HG02938 (cell line): ENCODE measurements around the gene TBCD.
A peak's percentile ranks its signal among the peaks of the same experiment; 100 is the strongest.

Experiments
- ATAC-seq: cut with Tn5 transposase; IDR thresholded peaks from one replicate; pipeline ENCODE4 v1.9.1; 2021; ENCODE audit warnings: mild to moderate bottlenecking, moderate library complexity; ENCODE audit not compliant: unreplicated experiment

The TBCD gene

DNA sequence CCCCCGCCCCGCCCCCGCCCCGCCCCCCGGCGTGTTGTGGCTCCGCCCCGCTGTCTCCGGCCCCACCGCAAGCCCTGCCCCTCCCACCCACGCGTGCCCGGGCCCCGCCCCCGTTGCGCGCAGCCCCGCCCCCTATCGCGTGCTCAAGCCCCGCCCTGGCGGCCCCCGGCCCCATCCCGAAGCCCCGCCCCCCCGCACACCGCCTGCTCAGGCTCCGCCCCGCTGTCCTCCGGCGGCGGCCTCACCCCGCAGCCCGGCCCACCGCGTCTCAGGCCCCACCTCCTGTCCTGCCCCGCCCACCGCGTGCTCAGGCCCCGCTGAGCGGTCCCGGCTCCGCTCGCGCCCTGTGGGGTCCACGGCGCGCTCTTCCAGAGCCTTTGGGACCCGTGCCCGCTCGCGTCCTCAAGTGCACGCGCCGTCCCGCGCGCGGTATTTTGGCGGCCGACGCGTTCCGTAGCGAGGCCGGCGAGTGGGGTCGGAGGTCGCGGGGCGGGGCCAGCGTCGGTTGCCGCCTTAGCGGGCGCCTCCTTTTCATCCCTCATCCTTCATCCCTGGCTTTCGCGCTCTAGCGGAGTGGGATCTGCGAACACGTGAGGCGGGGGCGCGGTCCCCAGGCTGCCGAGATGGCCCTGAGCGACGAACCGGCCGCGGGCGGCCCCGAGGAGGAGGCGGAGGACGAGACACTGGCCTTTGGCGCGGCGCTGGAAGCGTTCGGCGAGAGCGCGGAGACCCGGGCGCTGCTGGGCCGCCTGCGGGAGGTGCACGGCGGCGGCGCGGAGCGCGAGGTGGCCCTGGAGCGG lies at the start of gene TBCD:
TSS of gene TBCD (plus strand) at position 495 of the 800 bp plus-strand sequence. CDS start at position 624, 129 bp downstream.
- ATAC-seq, result peak; percentile 58

DNA sequence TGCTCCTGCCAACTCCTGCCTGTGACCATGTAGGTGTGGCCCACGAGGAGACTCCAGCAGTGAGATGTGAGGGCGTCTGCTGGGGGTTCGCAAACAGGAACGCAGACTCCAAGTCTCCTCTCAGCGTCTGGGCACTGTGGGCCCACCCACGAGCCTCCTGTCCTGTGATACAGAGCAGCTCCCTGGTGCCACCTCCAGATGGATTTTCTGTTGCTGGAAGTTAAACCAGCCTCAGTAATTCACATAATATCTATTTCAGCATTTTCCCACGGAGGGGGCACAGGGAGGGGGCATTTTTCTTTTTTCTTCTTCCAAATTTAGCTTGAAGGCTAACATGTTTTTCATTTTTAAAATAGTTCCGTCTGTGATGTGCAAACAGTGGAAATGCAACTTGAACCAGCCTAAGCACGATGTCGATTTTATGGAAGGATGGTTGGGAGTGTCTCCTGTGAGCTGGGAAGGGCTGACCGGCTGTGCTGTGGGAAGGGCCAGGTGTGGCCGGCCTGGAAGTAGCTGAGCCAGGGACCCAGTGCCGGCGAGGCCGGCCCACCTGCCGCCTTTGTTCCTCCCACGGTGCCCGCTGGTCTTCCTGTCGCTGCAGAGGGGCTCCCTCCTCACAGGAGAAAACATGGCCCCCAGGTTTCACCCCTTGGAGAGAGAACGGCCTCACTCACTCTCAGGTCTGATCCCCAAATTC lies 49.5 kb upstream of the TBCD start:
- no peak for ATAC-seq

DNA sequence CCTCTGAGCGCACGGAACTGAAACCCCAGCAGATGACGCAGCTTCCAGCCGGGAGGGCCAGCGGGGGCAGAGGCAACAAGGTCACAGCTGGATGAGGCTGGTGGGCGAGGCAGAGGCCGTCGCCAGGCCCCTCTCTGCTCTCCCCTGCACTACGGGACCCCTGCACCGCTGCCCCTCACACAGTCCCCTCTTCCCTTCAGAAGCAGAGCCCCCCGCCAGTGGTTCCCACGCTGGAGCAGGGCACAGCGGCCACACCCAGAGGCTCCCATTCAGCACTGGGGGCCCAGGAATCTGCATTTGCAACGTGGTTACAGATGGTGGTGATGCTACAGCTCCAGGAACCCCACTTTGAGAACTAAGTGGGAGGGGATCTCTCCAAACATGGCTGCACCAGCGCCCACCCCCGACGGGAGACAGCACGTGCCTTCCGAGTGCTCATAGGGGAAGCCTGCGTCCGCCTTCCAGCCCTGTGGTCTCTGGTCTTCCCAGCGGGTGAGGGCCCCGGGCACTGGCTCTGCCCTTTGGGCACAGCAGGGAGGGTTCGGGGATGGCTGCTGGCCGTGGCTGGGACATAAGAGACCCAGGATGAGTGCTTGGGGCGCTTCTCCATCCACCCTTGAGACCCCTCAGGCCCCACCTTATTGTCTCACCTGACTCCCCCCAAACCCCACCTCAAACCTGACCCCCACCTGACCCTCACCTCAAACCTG lies 48.7 kb upstream of the TBCD start:
- no peak for ATAC-seq

DNA sequence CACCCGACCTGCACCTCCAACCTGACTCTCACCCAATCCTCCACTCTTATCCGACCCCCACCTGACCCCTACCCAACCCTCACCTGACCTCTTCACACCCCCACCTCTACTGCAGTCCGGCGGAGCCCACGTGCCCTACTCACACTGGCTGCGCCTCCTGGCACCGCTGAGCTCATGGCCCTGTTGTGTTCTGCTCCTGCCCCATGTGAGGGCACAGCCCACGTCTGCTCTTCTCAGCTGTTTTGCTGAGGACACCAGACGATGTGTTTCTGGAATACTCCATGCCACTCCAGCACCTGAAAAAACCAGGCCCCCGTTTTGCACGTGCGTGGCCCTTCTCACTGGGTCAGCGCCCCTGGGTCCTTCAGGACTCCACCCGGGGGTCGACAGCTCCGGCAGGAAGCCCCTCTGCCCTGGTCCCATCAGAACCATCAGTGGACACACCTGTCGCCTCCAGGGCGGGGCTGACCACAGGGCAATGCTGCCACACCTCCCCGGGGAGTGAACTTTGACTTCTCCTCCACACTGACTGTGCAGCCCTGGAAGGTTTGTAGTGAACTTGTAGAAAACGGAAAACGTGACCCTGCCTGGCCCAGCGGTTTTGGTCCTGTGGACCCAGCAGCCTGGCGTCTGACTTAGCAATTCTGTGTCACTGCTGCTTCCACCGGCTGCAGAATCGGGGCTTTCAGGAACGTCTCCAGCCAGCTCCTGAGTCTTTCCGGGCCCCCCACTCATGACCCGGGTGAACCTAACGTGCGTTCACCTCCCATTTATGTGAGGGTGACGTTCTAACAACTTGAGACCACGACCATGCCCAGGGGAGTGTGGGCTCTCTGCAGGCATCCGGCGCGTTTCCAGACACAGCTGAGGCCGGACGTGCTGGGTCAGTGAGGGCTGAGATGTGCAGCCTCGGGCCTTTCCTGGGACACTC lies 47.7 kb upstream of the TBCD start:
- ATAC-seq, result no peak

DNA sequence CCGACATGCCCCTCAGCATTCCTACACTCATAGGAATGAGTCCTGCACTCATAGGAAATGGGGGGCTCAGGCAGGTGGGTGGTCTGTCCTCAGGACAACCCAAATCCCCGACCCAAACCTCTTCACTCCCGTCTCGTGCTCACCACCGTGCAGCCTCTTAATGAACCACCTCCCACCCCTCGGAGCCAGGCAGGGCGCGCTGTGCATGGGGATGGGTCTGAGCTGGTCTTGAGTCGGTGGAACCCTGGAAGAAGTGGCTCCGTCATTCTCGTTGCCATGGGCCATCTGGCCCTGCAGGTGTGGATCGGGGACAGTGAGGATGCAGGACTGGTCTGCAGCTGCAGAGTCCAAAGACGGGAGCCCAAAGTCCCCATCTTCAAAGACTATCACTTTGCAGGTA lies 47.0 kb upstream of the TBCD start:
- ATAC-seq, result no peak

DNA sequence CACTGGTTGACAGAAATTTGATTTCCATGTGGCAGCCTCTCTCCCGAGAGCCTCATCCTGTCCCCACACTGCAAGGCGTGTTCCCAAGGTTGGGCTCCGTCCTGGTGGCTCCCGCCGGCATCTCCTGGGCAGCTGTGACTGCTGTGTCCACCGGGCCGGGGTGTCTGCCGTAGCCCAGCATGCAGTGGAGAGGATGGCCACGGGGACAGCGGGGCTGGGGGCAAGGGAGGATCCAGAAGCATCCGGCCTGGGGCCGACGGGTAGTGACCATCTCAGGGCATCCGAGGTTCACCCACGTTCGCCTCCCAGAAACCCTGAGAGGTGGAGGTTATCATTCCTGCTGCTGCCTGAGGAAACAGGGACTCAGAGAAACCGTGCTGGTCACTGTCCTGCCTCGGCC lies 46.1 kb upstream of the TBCD start:
- ATAC-seq, result no peak

DNA sequence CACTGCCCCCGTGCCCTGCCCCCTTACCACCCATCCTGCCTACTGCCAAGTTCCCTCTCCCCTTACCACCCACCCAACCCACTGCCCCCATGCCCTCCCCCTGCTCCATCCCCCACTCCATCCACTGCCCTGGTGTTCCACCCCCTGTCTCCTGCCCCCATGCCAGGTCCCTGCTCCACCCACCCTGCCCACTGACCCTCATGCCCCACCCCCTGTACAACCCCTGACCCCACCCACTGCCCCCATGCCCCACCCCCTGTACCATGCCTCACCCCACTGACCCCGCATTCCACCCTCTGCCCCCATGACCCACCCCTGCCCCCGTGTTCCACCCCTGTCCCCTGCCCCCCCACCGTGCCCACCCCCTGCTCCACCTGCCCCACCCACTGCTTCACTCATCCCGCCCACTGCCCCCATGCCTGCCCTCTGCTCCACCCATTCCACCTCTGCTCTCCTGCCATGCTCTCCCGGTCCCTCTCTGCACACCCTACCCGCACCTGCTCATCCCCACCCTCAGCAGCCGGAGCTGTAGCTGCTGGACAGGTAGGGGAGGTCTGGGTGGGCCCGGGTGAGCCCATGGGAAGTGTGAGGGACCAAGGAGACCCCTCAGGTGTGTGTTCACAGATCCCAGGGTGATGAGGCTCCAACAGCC lies 42.7 kb upstream of the TBCD start:
- ATAC-seq, result no peak

DNA sequence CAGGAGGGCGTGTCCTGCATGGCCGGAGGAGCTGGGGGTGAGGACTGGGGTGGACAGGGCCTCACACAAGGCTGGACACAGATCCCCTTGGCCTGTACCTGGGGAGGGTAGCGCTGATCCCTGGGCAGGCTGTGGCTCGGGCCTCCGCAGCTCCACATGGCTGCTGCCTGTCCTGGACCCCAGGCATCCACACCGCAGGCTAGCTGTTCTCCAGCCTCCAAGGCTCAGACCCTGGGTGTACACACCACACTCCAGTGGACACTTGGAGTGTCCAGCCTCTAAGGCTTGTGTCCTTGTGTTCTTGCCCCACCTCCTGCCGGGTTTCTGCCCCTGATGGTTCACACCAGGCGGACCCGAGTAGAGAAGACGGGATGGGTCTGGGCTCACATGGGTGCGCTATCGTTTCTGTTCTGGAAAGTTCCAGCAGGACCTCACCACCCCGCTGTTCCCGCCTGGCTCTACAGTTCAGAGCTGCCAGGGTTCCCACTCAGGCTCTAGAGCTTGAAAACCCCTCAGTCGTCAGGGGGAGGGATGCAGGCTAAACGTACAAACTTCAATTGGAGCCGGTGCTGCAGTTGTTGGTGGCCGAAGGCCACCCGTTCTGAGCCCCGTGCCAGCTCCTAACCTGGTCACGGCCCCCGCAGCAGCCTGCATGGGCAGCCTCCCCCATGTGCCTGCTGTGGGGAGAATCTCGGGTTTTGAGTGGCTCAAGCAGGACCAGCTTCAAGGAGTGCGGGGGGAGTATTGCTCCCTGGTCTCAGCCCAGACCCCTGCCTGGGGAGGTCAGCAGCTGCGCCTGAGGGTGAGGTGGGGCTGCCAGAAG lies 42.0 kb upstream of the TBCD start:
- ATAC-seq, result no peak

DNA sequence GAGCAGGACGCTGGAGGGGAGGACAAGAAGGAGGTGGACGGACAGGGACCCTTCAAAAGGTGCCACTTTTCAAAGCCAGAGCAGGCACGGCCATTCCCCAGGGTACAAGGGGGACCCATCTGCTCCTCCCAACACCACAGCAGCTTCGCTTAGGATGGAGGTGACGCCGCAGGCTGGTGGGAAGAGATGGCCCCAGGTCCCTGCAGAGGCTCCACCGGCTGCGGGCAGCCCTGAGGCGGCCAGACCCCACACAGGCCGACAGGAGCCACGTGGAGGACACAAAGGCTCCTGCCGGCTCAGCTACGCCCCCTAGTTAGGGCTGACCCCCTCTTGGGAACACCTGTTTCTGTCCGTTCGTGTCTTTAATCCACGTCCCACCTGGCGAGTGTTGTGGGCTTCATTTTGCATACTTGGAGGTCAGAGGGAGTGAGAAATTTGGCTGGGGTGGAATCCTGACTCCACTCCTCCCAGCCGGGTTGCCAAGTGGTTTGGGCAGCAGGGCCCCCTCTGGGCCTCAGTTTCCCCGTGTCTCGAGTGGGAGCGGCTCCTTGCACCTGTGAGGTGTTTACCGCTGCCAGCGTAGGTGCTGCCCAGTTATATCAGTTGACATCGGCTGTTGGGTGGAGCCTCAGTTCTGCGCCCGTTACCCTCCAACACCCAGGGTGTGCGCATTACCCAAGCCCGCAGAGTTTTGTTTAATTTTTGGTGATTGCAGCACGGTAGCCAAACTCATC lies 41.2 kb upstream of the TBCD start:
- ATAC-seq, result no peak

DNA sequence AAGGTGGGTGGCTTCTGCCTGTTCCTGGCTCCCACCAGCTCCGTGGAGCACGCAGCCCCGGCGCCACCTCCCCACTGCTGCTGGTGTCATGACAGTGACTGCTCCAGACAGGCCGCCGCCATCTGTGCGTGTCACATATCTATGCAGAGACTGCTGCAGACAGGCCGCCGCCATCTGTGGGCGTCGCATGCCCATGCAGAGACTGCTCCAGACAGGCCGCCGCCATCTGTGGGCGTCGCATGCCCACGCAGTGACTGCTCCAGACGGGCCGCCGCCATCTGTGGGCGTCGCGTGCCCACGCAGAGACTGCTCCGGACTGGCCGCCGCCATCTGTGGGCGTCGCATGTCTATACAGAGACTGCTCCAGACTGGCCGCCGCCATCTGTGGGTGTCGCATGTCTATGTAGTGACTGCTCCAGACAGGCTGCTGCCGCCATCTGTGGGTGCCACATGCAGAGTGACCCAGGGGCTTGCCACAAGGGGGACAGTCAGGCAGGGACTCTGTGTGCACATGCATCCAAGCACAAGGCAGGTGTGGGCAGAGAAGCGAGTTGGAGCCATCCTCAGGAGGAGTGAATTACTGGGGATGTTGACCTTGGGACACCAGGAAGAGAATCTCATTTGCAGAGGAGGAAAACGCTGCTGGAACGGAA lies 38.7 kb upstream of the TBCD start:
- ATAC-seq, result no peak

DNA sequence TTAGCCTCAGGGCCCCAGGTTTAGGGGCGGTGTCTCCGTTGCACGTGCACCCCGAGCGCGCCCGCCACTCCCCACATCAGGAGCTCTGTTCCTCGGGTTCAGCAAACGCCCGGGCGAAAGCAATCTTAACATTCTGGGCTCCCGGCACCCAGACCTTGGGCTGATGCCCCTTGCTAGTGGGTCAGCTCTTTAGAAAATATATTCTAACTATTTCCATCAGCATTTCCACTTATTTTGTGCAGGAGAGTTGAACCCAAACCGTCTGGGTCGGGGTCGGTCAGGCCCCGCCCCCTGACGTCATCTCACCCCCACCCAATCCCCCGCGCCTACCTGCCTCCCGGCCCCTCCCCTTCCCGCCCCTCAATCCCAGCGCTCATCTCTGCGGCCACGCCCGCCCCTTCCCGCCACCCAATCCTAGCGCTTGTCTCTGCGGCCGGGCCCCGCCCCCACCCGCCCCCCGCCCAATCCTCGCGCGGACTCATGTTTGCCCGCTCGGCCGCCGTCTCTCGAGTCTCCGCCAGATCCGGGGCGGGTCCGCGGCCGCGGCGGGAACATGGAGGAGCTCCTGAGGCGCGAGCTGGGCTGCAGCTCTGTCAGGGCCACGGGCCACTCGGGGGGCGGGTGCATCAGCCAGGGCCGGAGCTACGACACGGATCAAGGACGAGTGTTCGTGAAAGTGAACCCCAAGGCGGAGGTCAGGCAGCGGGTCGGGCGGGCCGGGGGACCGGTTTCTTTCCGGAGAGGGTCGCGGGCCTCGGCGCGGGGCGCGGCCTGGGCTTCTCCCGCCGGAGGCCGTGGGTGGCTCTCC lies 35.5 kb upstream of the TBCD start, which contains the start of gene FN3KRP:
TSS of gene FN3KRP (plus strand) at position 504 of the 808 bp plus-strand sequence. CDS start at position 554, 50 bp downstream.
- ATAC-seq, result peak; percentile 60

DNA sequence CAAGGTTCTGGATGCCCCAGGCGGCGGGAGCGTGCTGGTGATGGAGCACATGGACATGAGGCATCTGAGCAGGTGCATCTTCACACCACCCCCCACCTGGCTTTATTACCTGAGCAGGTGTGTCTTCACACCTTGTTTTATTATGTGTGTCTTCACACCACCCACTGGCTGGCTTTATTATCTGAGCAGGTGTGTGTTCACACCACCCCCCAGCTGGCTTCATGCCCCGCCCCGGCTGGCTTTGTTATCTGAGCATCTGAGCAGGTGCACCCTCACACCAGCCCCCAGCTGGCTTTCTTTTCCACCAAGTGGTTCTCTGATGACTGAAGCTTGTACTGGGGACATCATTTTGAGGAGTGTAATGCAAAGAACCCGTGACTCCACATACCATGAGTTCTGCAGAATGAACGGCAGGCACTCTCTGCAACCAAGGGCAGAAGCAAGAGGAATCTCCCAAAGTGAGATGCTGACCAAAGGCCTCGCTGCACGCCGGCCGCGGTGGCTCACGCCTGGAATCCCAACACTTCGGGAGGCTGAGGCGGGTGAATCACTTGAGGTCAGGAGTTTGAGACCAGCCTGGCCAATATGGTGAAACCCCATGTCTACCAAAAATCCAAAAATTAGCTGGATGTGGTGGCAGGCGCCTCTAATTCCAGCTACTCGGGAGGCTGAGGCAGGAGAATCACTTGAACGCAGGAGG lies 32.7 kb upstream of the TBCD start:
- no peak for ATAC-seq

DNA sequence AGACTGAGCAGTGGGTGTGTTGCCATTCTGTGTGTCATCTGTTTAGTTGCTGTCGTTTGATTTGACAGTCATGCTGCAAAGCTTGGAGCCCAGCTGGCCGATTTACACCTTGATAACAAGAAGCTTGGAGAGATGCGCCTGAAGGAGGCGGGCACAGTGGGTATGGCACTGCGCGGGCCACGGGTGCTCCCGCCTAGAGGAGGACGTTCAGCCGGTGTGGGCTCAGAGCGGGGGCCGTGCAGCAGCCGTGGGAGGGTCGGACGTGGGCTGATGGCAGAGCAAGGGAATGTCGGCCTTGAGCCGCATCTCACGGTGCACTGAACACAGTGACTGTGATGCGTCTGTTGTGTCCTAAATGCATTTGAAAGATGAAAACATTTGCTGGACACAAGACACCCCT lies 31.7 kb upstream of the TBCD start:
- no peak for ATAC-seq

DNA sequence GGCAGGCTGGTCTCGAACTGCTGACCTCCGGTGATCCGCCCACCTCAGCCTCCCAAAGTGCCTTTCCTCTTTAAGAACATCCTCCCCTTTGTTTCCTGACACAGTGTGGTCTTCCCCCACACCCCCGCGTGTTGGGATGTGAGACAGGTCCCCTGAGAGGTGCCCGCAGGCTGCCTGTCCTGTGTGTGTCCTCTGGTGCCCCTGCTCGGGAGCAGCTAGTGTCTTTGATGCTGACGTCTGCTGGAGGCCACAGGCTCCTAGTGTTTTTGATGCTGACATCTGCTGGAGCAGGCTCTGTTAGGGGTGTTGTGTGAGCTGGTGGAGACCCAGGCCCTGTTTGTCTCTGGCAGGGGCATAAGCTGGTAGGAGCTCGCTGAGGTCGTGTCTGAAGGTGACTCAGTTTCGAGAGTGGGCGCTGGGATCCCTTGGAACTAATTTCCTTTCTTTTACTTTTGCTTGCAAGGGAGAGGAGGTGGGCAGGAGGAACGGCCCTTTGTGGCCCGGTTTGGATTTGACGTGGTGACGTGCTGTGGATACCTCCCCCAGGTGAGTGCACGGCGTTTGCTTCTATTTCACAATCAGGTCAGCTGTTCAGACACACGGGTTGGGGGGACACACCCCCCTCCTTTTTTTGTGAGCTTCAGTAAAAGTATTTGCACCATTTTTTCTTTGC lies 29.4 kb upstream of the TBCD start:
- ATAC-seq, result no peak

DNA sequence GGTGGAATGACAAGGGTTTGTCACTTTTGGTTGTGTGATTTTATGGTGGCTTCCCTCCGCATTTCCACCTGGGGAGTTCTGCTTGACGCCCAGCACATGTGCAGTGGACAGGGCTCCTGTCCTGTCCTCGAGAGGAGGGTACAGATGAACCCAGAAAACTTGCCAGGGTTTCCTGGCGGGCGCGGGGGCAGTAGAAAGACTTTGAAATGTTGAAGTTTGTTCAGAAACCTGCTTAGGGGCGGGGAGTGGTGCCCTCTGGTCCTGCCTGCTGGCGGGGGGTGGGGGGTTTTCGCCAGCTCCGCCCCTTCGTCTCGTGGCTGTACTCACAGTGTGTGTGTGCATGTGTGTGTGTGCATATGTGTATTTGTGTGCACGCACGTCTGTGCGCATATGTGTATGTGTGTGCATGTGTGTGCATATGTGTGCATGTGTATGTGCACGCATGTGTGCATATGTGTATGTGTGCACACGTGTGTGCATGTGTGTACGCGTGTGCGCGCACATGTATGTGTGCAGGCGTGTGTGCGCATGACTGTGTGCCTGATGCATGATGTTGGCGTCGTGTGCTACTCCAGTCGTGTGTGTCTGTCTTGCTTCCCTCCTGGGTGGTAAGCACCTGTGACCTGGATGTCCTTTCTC lies 28.6 kb upstream of the TBCD start:
- ATAC-seq, result no peak

DNA sequence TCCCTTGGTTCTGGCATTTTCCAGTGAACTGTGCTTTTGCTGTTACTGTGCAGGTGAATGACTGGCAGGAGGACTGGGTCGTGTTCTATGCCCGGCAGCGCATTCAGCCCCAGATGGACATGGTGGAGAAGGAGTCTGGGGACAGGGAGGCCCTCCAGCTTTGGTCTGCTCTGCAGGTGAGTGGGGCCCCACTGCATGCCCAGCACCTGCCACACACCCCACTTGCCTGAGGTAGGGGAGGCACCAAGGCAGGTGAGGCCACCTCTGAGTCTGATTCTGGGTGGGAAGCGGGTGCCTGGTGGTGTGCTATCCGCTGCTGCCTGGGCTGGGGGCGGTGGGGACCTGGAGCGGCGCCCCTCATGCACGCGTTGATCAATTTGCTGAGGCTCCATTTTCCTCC lies 25.4 kb upstream of the TBCD start:
- no peak for ATAC-seq
